Lower leg skin (tissue), 4 donors: ENCODE results near the gene PRKCZ. TPM values are rescaled to one million over a fixed set of nuclear protein-coding genes. Genes with fewer than 3 reads are reported as not detected.

Experiments used
- DNase-seq, 2 donors: peaks; one replicate each; pipeline ENCODE4 v3.0.0-alpha.2; 2019; ENCODE audit warnings: low spot score in 2 of 2
- H3K4me3 ChIP-seq: fragments of 200-600 bp; sonication (generic); 2 replicates; pipeline ENCODE4 v1.5.1; 2017; ENCODE audit warnings: mild to moderate bottlenecking, low read depth; ENCODE audit not compliant: poor library complexity, severe bottlenecking
- POLR2A ChIP-seq, 2 donors: fragments of 450-650 bp; IDR thresholded peaks; one replicate each; pipeline ENCODE4 v1.6.1; 2016 to 2017; ENCODE audit warnings: antibody characterized with exemption in 2 of 2, mild to moderate bottlenecking in 1 of 2, moderate library complexity in 1 of 2
- whole genome bisulfite sequencing, 2 donors: methylation state at CpG; one replicate each; pipeline ENCODE4 v1.1.5; 2018; 5-methylcytosine and 5-hydroxymethylcytosine counted together
- intact Hi-C: fragments of 100-400 bp; cut with DNase I; formaldehyde crosslinking; loops from one replicate; pipeline ENCODE4 v1.15.0; 2023; ENCODE audit warnings: low total_unique reads
- total RNA-seq, 4 donors: library from RNA; depleted of rRNA; stranded (reverse); fragments of >200 nt; gene quantifications; one replicate each; pipeline ENCODE4 v1.1.0, GENCODE V29; 2016
- TF ChIP-seq, protein P1 (sequence below), 3 donors: fragments of 450-650 bp; IDR thresholded peaks; one replicate each; pipeline ENCODE4 v1.5.1; 2016; ENCODE audit warnings: antibody characterized with exemption in 3 of 3, mild to moderate bottlenecking in 3 of 3, moderate library complexity in 2 of 3

PRKCZ gene
- total RNA-seq, 4 donors from 2014 or later: 25.9 to 32.2 (median 26.8) TPM

DNA sequence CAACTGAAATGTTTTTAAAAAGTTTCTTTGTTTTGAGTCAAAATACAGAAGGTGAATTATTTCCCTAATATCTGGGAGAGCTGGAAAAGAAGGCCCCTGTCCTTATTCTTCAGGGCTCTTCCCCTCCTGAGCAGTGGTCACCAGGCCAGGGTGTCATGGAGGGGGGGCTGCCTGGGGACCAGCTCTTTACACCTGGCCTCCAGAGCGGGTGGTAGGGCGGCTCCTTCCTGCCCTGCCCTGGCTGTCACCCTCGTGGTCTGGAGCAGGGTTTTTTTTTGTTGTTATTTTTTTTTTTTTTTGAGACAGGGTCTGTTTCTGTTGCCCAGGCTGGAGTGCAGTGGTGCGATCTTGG is 184.5 kb downstream of the PRKCZ start:
- WGBS, 2 donors: 29 to 43% methylated on average over 4 of the region's 4 CpGs
- intact Hi-C loops: loop anchor here (10.0 kb wide), 1 partner anchor 70 kb away; no protein-coding TSS in a partner anchor
- no peak overlapping the region for H3K4me3 ChIP-seq
- TF ChIP-seq, protein P1, sequence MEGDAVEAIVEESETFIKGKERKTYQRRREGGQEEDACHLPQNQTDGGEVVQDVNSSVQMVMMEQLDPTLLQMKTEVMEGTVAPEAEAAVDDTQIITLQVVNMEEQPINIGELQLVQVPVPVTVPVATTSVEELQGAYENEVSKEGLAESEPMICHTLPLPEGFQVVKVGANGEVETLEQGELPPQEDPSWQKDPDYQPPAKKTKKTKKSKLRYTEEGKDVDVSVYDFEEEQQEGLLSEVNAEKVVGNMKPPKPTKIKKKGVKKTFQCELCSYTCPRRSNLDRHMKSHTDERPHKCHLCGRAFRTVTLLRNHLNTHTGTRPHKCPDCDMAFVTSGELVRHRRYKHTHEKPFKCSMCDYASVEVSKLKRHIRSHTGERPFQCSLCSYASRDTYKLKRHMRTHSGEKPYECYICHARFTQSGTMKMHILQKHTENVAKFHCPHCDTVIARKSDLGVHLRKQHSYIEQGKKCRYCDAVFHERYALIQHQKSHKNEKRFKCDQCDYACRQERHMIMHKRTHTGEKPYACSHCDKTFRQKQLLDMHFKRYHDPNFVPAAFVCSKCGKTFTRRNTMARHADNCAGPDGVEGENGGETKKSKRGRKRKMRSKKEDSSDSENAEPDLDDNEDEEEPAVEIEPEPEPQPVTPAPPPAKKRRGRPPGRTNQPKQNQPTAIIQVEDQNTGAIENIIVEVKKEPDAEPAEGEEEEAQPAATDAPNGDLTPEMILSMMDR (IDR thresholded peaks at IDR 0.05): no peak
- TF ChIP-seq POLR2A (IDR thresholded peaks at IDR 0.05): no peak
- peak in 1 of 2 donors; percentile 90 for DNase-seq

Other genes starting within 250 kb of the PRKCZ start
- 100 to 1,000 TPM; 103 to 141 (median 123) TPM for gene GNB1, start 159.3 kb upstream of the PRKCZ start, total RNA-seq
- gene CALML6, start 135.2 kb upstream of the PRKCZ start, total RNA-seq: under 1 TPM; 0.13 to 0.89 (median 0.65) TPM
- gene TMEM52, start 131.1 kb upstream of the PRKCZ start, total RNA-seq: 1 to 10 TPM; 2.9 to 6.4 (median 4.1) TPM
- gene CFAP74, start 46.6 kb upstream of the PRKCZ start, total RNA-seq: under 1 TPM in 1 of 4 donors, not detected in 3; 0.10 TPM
- gene GABRD, start 31.1 kb upstream of the PRKCZ start, total RNA-seq: 1 to 10 TPM in 3 of 4 donors, not detected in 1; 1.1 to 5.1 (median 2.0) TPM
- 10 to 100 TPM; 29.8 to 48.0 (median 45.6) TPM for gene FAAP20, start 144.4 kb downstream of the PRKCZ start, total RNA-seq
- 10 to 100 TPM; 67.3 to 80.8 (median 75.4) TPM for gene SKI, start 177.9 kb downstream of the PRKCZ start, total RNA-seq